Fibroblast of skin of left quadriceps (primary cell): ENCODE results near the gene KCNT2.
"Not testable (repeated sequence)": the region's sequence is repeated elsewhere in the genome, so short reads cannot be mapped to it uniquely, and the experiment has no call there.

Source experiments
- DNase-seq, 2 experiments: peaks; one replicate each; pipeline ENCODE4 v3.0.0-alpha.2; 2013; ENCODE audit warnings: low read depth in 2 of 2

Gene KCNT2

DNA sequence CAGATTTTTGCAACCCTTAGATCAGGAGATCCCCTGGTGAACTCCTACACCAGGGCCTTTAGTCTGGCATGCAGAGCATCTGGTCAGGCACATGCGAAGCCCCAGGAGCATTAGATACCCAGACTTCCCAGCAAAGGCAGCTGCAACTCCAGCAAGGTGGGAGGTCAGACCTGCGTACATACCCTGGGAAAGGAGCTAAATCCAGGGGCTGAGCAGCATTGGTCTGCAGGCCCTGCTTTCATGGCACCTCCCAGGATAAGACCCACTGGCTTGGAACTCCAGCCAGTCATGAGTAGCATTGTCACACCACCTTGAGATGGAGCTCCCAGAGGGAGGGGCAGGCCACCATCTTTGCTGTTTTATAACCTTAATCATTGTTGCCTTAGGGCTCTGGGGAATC lies 92.3 kb downstream of the KCNT2 start:
- no peak for DNase-seq

- no peak for DNase-seq
Measured at GRCh38 chr1:196513821-196514220, 94.4 kb downstream of the KCNT2 start.

- no peak for DNase-seq
Measured at GRCh38 chr1:196510451-196510850, 97.8 kb downstream of the KCNT2 start.

DNA sequence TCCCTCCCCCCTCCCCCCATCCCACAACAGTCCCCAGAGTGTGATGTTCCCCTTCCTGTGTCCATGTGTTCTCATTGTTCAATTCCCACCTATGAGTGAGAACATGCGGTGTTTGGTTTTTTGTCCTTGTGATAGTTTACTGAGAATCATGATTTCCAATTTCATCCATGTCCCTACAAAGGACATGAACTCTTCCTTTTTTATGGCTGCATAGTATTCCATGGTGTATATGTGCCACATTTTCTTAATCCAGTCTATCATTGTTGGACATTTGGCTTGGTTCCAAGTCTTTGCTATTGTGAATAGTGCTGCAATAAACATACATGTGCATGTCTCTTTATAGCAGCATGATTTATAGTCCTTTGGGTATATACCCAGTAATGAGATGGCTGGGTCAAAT lies 104.0 kb downstream of the KCNT2 start:
- not testable (repeated sequence) for DNase-seq

GRCh38 chr1:196502437-196502836 lies 105.8 kb downstream of the KCNT2 start:
- no peak for DNase-seq

- DNase-seq = no peak
Measured at GRCh38 chr1:196501760-196502428, 106.3 kb downstream of the KCNT2 start.

- no peak for DNase-seq
Measured at GRCh38 chr1:196497817-196498216, 110.4 kb downstream of the KCNT2 start.

- DNase-seq = no peak
Measured at GRCh38 chr1:196494766-196495165, 113.5 kb downstream of the KCNT2 start.

- DNase-seq = no peak
Measured at GRCh38 chr1:196493881-196494280, 114.4 kb downstream of the KCNT2 start.

- no peak for DNase-seq
Measured at GRCh38 chr1:196488579-196488978, 119.7 kb downstream of the KCNT2 start.

DNA sequence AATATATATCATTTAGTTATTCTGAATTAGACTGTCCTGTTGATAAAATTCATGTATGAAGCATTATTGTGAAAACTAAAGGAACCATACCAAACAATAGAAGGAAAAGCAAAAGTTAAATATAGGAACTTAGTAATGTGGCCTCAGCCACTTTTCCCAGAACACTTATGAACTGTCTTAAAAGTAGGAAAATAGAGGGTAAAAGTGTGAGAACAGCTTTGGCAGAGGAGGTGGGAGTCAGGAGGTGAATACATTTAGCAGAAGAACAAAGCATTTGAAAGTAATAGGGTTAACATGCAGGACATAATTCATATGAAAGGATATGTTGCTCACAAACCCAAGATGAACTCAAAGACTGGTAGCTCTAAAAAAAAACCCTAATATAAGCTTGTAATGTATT lies 121.9 kb downstream of the KCNT2 start:
- DNase-seq = no peak

GRCh38 chr1:196481616-196482015 lies 126.6 kb downstream of the KCNT2 start:
- no peak for DNase-seq

GRCh38 chr1:196477262-196477661 lies 131.0 kb downstream of the KCNT2 start:
- no peak for DNase-seq

- peak in 1 of 2 experiments; percentile 4 for DNase-seq
Measured at GRCh38 chr1:196467230-196467925, 140.9 kb downstream of the KCNT2 start.

- peak; percentile 33 to 43 for DNase-seq
Measured at GRCh38 chr1:196466654-196467053, 141.6 kb downstream of the KCNT2 start.

DNA sequence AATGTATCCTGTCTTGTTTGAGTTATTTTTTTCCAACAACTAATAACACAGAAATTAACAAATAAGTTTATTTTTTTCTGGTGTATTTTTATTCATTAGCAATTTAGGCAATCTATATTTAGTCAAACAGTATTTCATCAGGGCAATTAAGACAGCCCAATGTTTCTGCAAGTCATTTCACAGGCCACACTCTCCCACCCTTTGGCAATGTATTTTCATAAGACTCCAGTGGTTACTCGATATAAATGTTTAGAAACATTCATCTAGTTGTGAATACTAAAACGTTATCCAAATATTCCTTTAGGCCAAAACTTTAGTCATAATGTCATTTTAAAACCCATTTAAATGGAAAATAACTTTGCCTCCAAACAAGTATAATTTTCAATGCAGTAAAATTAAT lies 142.1 kb downstream of the KCNT2 start:
- no peak for DNase-seq

DNA sequence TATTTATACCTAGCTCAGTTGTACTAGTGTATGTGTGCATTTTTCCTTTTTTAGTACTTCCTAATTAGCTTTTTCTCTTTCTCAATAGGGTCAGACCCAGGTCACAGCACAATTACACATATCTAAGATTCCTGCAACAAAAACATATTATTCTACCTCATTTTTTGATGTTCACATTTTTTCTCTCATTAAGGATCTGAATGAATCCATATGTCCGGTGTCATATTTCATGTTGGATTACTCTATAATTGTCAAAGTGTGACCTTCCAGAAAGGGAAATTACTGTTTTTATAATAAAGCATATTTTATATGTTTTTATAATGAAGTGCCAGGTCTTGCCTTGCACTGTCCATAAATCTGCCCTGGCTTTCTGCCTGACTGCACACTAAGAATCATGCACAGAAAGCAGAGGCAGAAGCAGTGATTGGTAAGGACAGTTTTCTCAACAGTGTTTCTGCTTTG lies 143.7 kb downstream of the KCNT2 start:
- peak; percentile 82 to 84 for DNase-seq

DNA sequence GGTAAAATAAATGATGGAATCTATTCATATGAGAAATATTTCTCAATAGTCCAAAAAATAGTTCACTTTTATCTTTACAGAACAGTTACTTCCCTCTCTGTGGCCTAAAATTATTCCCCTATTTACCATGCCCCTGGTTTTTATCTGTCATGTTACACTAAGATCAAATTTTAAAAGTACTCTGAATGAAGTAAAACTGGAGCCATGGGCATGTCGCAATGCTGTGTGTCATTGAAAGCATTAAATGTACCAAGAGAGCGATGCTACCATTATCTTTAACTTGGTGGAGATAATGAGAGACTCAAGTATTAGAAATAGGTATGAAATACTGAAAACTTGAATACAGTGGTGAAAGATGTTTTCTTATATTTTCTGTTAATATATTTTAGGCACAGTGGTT lies 146.2 kb downstream of the KCNT2 start:
- no peak for DNase-seq

GRCh38 chr1:196461521-196461920 lies 146.7 kb downstream of the KCNT2 start:
- DNase-seq = no peak

DNA sequence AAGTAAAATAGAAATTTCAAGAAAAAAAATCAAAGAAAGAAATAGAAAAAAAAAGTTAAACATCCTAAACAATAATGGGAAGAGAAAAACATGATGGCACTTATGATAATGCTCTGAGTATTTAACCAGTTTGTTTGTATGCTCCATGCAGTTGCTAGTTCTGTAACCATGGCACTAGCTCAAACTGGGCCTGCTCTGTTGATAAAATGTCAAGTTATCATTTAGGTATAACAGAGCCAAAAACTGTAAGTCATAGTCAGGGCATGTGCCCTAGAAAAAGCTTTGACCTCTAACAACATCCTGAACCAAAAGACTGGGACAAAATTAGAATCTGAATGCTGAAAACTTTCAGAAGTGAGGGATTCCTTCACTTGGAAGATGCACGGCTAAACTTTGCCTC lies 148.9 kb downstream of the KCNT2 start:
- DNase-seq = no peak

DNA sequence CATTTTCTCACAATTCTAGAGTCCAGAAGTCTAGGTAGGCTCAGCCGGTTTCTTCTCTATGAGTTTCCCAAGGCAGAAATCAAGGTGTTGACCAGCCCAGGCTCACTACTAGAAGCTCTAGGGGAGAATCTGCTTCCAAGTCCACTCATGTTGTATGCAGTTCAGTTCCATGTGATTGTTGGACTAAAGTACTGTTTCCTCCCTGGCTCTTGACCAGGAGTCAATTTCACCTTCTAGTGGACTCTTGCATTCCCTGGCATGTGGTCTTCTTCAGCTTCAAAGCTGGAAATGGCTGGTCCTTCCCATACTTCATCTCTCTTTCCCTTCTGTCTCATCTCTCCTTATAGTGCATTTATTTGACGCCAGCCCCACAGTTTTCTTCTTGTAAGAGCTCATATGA lies 153.4 kb downstream of the KCNT2 start:
- DNase-seq = no peak

- no peak for DNase-seq
Measured at GRCh38 chr1:196451103-196451502, 157.1 kb downstream of the KCNT2 start.
